B cell (primary cell): Measurements from ENCODE around the gene CAMK2D.

ENCODE experiments used
- EZH2 ChIP-seq: IDR thresholded peaks from 2 replicates; pipeline ENCODE4 v1.6.1; 2012; ENCODE audit warnings: borderline replicate concordance, low read depth, mild to moderate bottlenecking, moderate library complexity, low read length; ENCODE audit not compliant: insufficient read depth, poor library complexity, severe bottlenecking
- TF ChIP-seq, protein P1 (sequence below): fragments of 200-600 bp; IDR thresholded peaks from one replicate; pipeline ENCODE4 v1.8.0; 2022; ENCODE audit warnings: antibody characterized with exemption, mild to moderate bottlenecking

GRCh38 chr4:113411496-113411938, 350.0 kb downstream of the CAMK2D start:
- TF ChIP-seq, protein P1, sequence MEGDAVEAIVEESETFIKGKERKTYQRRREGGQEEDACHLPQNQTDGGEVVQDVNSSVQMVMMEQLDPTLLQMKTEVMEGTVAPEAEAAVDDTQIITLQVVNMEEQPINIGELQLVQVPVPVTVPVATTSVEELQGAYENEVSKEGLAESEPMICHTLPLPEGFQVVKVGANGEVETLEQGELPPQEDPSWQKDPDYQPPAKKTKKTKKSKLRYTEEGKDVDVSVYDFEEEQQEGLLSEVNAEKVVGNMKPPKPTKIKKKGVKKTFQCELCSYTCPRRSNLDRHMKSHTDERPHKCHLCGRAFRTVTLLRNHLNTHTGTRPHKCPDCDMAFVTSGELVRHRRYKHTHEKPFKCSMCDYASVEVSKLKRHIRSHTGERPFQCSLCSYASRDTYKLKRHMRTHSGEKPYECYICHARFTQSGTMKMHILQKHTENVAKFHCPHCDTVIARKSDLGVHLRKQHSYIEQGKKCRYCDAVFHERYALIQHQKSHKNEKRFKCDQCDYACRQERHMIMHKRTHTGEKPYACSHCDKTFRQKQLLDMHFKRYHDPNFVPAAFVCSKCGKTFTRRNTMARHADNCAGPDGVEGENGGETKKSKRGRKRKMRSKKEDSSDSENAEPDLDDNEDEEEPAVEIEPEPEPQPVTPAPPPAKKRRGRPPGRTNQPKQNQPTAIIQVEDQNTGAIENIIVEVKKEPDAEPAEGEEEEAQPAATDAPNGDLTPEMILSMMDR, result no peak
- no peak for TF ChIP-seq EZH2
